H1 (cell line): ENCODE measurements around the gene C3orf20. TPM values are rescaled to one million over a fixed set of nuclear protein-coding genes. Genes with fewer than 3 reads are reported as not detected.

Experiments
- CTCF ChIA-PET: fragments of 300-600 bp; sonication (Branson Sonifier 250); formaldehyde crosslinking; loops from one replicate; lab custom pipeline; 2021; ENCODE audit not compliant: partially characterized antibody; lab: Charles Lee
- POLR2A ChIA-PET: fragments of 300-600 bp; sonication (Branson Sonifier 250); formaldehyde crosslinking; loops from one replicate; lab custom pipeline; 2021; ENCODE audit warnings: inconsistent platforms; ENCODE audit not compliant: partially characterized antibody; lab: Charles Lee
- DNase-seq, 2 experiments: peaks; one replicate each; pipeline versions ENCODE4 v3.0.0 to v3.0.0-alpha.2; 2010 to 2022; ENCODE audit warnings: low spot score in 2 of 2, low read depth in 1 of 2, mixed read lengths in 1 of 2
- FAIRE-seq: peaks from 2 replicates; lab custom pipeline; 2011; peaks lifted over from hg19 to GRCh38; lab: Jason Lieb, UNC
- H2AFZ ChIP-seq: 2 replicates; pipeline ENCODE4 v1.8.1; 2012; ENCODE audit warnings: low read length, inconsistent platforms
- H2AK5ac ChIP-seq: 2 replicates; pipeline ENCODE4 v1.6.1; 2013; ENCODE audit warnings: low read depth, low read length
- H2BK120ac ChIP-seq: replicated peaks from 2 replicates; pipeline ENCODE3; 2013; ENCODE audit warnings: low read depth, low read length, inconsistent platforms
- H2BK12ac ChIP-seq: 2 replicates; pipeline ENCODE4 v1.6.1; 2013; ENCODE audit warnings: low read depth, low read length
- H2BK15ac ChIP-seq: 2 replicates; pipeline ENCODE4 v1.6.1; 2013; ENCODE audit warnings: low read length
- H2BK20ac ChIP-seq: 2 replicates; pipeline ENCODE4 v1.6.1; 2013; ENCODE audit warnings: low read length
- H2BK5ac ChIP-seq: 2 replicates; pipeline ENCODE4 v1.6.1; 2013; ENCODE audit warnings: low read depth, low read length
- H3K14ac ChIP-seq: 2 replicates; pipeline ENCODE4 v1.6.1; 2013; ENCODE audit warnings: inconsistent platforms; ENCODE audit not compliant: insufficient read length
- H3K18ac ChIP-seq: 2 replicates; pipeline ENCODE4 v1.6.1; 2013; ENCODE audit warnings: low read length; ENCODE audit errors: extremely low read depth
- H3K23ac ChIP-seq: 2 replicates; pipeline ENCODE4 v1.6.1; 2013; ENCODE audit warnings: inconsistent platforms; ENCODE audit not compliant: insufficient read length
- H3K23me2 ChIP-seq: 2 replicates; pipeline ENCODE4 v1.6.1; 2013; ENCODE audit warnings: low read depth, low read length
- H3K27ac ChIP-seq: 2 replicates; pipeline ENCODE4 v1.6.1; 2011; ENCODE audit warnings: low read depth, low read length, inconsistent platforms
- H3K27me3 ChIP-seq, 4 experiments: replicated peaks in 1 of 4; 1 replicate in 1 of 4; 2 replicates in 3 of 4; pipeline versions ENCODE4 v1.6.1 to v1.8.1; 2011 to 2013; ENCODE audit warnings: low read length in 3 of 4, mild to moderate bottlenecking in 3 of 4, inconsistent platforms in 2 of 4, mixed read lengths in 2 of 4, moderate library complexity in 1 of 4; ENCODE audit not compliant: control insufficient read depth in 3 of 4, insufficient read depth in 3 of 4; ENCODE audit errors: extremely low read depth in 1 of 4
- H3K36me3 ChIP-seq, 4 experiments: 2 replicates each; pipeline versions ENCODE4 v1.6.1 to v1.8.1; 2011 to 2013; ENCODE audit warnings: mild to moderate bottlenecking in 4 of 4, low read length in 3 of 4, moderate library complexity in 2 of 4, control low read depth in 1 of 4, inconsistent platforms in 1 of 4; ENCODE audit not compliant: insufficient read depth in 4 of 4, control insufficient read depth in 2 of 4
- H3K4ac ChIP-seq: replicated peaks from 2 replicates; pipeline ENCODE3; 2013; ENCODE audit warnings: low read length, low read depth, mixed read lengths, inconsistent platforms; ENCODE audit not compliant: insufficient read length
- H3K4me1 ChIP-seq, 4 experiments: replicated peaks in 1 of 4; 1 replicate in 1 of 4; 2 replicates in 3 of 4; pipeline versions ENCODE4 v1.6.1 to v1.8.1; 2011 to 2013; ENCODE audit warnings: low read length in 3 of 4, inconsistent platforms in 2 of 4, mixed read lengths in 1 of 4; ENCODE audit not compliant: insufficient read depth in 4 of 4, control insufficient read depth in 3 of 4
- H3K4me2 ChIP-seq, 2 experiments: 2 replicates each; pipeline versions ENCODE4 v1.6.1 to v1.8.1; 2011 to 2013; ENCODE audit warnings: low read depth in 2 of 2, low read length in 2 of 2, control low read depth in 1 of 2, inconsistent platforms in 1 of 2, mild to moderate bottlenecking in 1 of 2; ENCODE audit not compliant: insufficient read depth in 1 of 2
- H3K4me3 ChIP-seq, 4 experiments: fragments of 200-600, 300-600 bp in 1 of 4; sonication (generic), shearing (Covaris generic), sonication (Bioruptor Twin) in 1 of 4; 2 replicates each; pipeline versions ENCODE4 v1.5.1 to v1.8.1; 2011 to 2016; ENCODE audit warnings: low read length in 4 of 4, low read depth in 3 of 4, control low read depth in 2 of 4, inconsistent platforms in 2 of 4, mild to moderate bottlenecking in 2 of 4, mixed read lengths in 1 of 4, moderate library complexity in 1 of 4; ENCODE audit not compliant: insufficient read depth in 2 of 4; ENCODE audit errors: extremely low read depth in 1 of 4
- H3K56ac ChIP-seq: replicated peaks from 2 replicates; pipeline ENCODE3; 2013; ENCODE audit warnings: low read depth, mild to moderate bottlenecking, mixed read lengths, low read length, inconsistent platforms; ENCODE audit not compliant: insufficient read length
- H3K79me1 ChIP-seq: 2 replicates; pipeline ENCODE4 v1.6.1; 2013; ENCODE audit warnings: low read depth, low read length, control low read depth
- H3K79me2 ChIP-seq, 2 experiments: 2 replicates each; pipeline versions ENCODE4 v1.6.1 to v1.8.1; 2012 to 2013; ENCODE audit warnings: low read length in 2 of 2, mild to moderate bottlenecking in 2 of 2, inconsistent platforms in 1 of 2; ENCODE audit not compliant: insufficient read depth in 2 of 2, control insufficient read depth in 1 of 2
- H3K9ac ChIP-seq, 4 experiments: replicated peaks in 1 of 4; 1 replicate in 1 of 4; 2 replicates in 3 of 4; pipeline versions ENCODE4 v1.6.1 to v1.8.1; 2011 to 2013; ENCODE audit warnings: low read depth in 3 of 4, low read length in 3 of 4, control low read depth in 2 of 4, mild to moderate bottlenecking in 2 of 4, moderate library complexity in 2 of 4, inconsistent platforms in 1 of 4; ENCODE audit errors: extremely low read depth in 1 of 4
- H3K9me3 ChIP-seq, 2 experiments: 2 replicates each; pipeline versions ENCODE4 v1.6.1 to v1.8.1; 2012 to 2013; ENCODE audit warnings: mild to moderate bottlenecking in 2 of 2, moderate library complexity in 2 of 2, control low read depth in 1 of 2, inconsistent platforms in 1 of 2, low read depth in 1 of 2, low read length in 1 of 2, mixed read lengths in 1 of 2; ENCODE audit not compliant: insufficient read depth in 2 of 2
- H4K20me1 ChIP-seq, 2 experiments: replicated peaks in 1 of 2; 2 replicates each; pipeline versions ENCODE3 to v1.8.1; 2011 to 2013; ENCODE audit warnings: inconsistent platforms in 2 of 2, low read length in 2 of 2, mild to moderate bottlenecking in 1 of 2; ENCODE audit not compliant: insufficient read depth in 2 of 2, control insufficient read depth in 1 of 2
- H4K5ac ChIP-seq: 2 replicates; pipeline ENCODE4 v1.6.1; 2013; ENCODE audit warnings: low read length, low read depth, mixed read lengths, inconsistent platforms; ENCODE audit not compliant: insufficient read length
- H4K8ac ChIP-seq: 2 replicates; pipeline ENCODE4 v1.8.0; 2013; ENCODE audit warnings: mild to moderate bottlenecking, moderate library complexity, low read length, inconsistent platforms; ENCODE audit not compliant: insufficient read depth; ENCODE audit errors: extremely low read depth
- H4K91ac ChIP-seq: replicated peaks from 2 replicates; pipeline ENCODE3; 2013; ENCODE audit warnings: low read length, mixed read lengths, inconsistent platforms; ENCODE audit not compliant: insufficient read length
- BRCA1 ChIP-seq: IDR thresholded peaks from 2 replicates; pipeline ENCODE4 v1.6.1; 2012; ENCODE audit warnings: low read depth, low read length, improper control_type of control experiment
- CBX8 ChIP-seq: fragments of 300-800, 300-1000 bp; sonication (generic); IDR thresholded peaks from 2 replicates; pipeline ENCODE4 v1.7.1; 2016; ENCODE audit warnings: low read depth, low read length, borderline replicate concordance
- CHD1 ChIP-seq: IDR thresholded peaks from 2 replicates; pipeline ENCODE4 v1.6.1; 2012; ENCODE audit warnings: low read depth, low read length, improper control_type of control experiment
- CHD2 ChIP-seq: IDR thresholded peaks from 2 replicates; pipeline ENCODE4 v1.6.1; 2012; ENCODE audit warnings: low read length, improper control_type of control experiment
- GTF2F1 ChIP-seq: IDR thresholded peaks from 2 replicates; pipeline ENCODE4 v1.6.1; 2012; ENCODE audit warnings: low read depth, low read length, improper control_type of control experiment, borderline replicate concordance
- KDM1A ChIP-seq: fragments of 200-600, 300-600 bp; sonication (generic); IDR thresholded peaks from 2 replicates; pipeline ENCODE4 v1.7.1; 2016; ENCODE audit warnings: mild to moderate bottlenecking, low read length, borderline replicate concordance
- KDM4A ChIP-seq: IDR thresholded peaks from one replicate; pipeline ENCODE4 v1.7.1; 2012; ENCODE audit warnings: low read depth, mild to moderate bottlenecking, moderate library complexity, low read length, inconsistent platforms; ENCODE audit not compliant: severe bottlenecking
- PHF8 ChIP-seq: fragments of 200-600 bp; sonication (generic); conservative IDR thresholded peaks from 2 replicates; pipeline ENCODE4 v1.7.1; 2012; ENCODE audit warnings: low read depth, mild to moderate bottlenecking, inconsistent platforms, low read length, moderate library complexity
- POLR2AphosphoS5 ChIP-seq: IDR thresholded peaks from 2 replicates; pipeline ENCODE4 v1.6.1; 2011; ENCODE audit warnings: low read depth, low read length
- RBBP5 ChIP-seq: IDR thresholded peaks from 2 replicates; pipeline ENCODE4 v1.7.1; 2012; ENCODE audit warnings: low read depth, mild to moderate bottlenecking, inconsistent platforms, low read length, moderate library complexity, borderline replicate concordance
- RXRA ChIP-seq: IDR thresholded peaks from 2 replicates; pipeline ENCODE4 v1.6.1; 2011; ENCODE audit warnings: low read depth, mild to moderate bottlenecking, low read length, moderate library complexity; ENCODE audit not compliant: insufficient read depth
- SUZ12 ChIP-seq: fragments of 200-600 bp; sonication (generic); IDR thresholded peaks from 2 replicates; pipeline ENCODE4 v1.6.1; 2012; ENCODE audit warnings: mild to moderate bottlenecking, inconsistent platforms, low read length, moderate library complexity, mixed read lengths
- TAF1 ChIP-seq: IDR thresholded peaks from 2 replicates; pipeline ENCODE4 v1.6.1; 2011; ENCODE audit warnings: mild to moderate bottlenecking, low read depth, low read length
- TBP ChIP-seq: IDR thresholded peaks from 2 replicates; pipeline ENCODE4 v1.6.1; 2011; ENCODE audit warnings: low read depth, low read length, improper control_type of control experiment
- ZNF274 ChIP-seq: IDR thresholded peaks from 2 replicates; pipeline ENCODE4 v1.7.0; 2012; ENCODE audit warnings: low read length, borderline replicate concordance; ENCODE audit errors: extremely low read depth
- WGBS, 2 experiments: shearing (Covaris generic) in 1 of 2; methylation state at CpG; one replicate each; pipeline versions ENCODE4 v1.1.6 to v1.1.7; 2013 to 2015; ENCODE audit warnings: low lambda C conversion rate in 2 of 2, mixed read lengths in 2 of 2, inconsistent platforms in 1 of 2, low coverage in 1 of 2, missing lambda C conversion rate in 1 of 2; ENCODE audit not compliant: insufficient replicate concordance in 2 of 2, insufficient coverage in 1 of 2, insufficient read length in 1 of 2; ENCODE audit errors: extremely low coverage in 1 of 2, missing lambda C conversion rate in 1 of 2; 5-methylcytosine and 5-hydroxymethylcytosine counted together
- polyA plus RNA-seq, 7 experiments: library from polyadenylated mRNA; depleted of rRNA in 3 of 7; stranded (reverse) in 5 of 7; unstranded in 2 of 7; fragments of >200 nt in 5 of 7; fragments of 200-250 nt in 2 of 7; gene quantifications; 1 replicate in 5 of 7; 2 replicates in 1 of 7; 4 replicates in 1 of 7; pipeline versions ENCODE4 v1.2.1 to v1.2.3, GENCODE V29; 2011 to 2013; ENCODE audit warnings: missing spikeins in 2 of 7, mixed read lengths in 2 of 7
- total RNA-seq: library from RNA; stranded (reverse); fragmentation: NEBNext Ultra II Directional; extraction: Animal tissue kit (Norgen Biotek cat#: 25700); gene quantifications from 2 replicates; pipeline ENCODE4 v1.2.1, GENCODE V29; 2021

Gene C3orf20
- total and polyA plus RNA-seq, 2 of the 8 experiments (the other 6 are each of a cell fraction or from before 2014, with no cell fraction given) = not detected

DNA sequence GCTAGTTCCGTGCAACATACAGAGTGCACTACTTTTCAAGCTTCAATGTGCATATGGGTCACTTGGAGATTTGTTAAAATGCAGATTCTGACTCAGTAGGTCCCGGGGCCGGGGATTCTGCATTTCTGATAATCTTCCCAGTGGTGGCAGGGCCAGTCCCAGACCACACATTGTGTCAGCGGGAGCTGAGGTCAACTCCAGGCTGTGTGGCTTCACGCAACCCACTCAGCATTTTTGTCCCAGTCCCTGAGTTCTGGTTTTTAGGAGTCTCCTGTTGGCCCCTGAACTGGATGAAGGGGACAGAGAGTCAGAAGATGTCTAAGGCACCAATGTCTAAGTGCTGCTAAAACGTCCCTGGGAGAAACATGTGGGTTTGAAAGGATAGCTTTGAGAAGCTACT, 49.5 kb upstream of the C3orf20 start:
- H2AFZ ChIP-seq = no peak overlapping the region
- no peak for FAIRE-seq
- POLR2A ChIA-PET = interaction anchor here (0.6 kb wide), 1 partner anchor 78 kb away, joined by 3 read pairs; no protein-coding TSS in a partner anchor

More for the DNA sequence above, 49.5 kb upstream of the C3orf20 start:
- H3K4me2 ChIP-seq = no peak overlapping the region
- WGBS, 2 experiments = 62% methylated on average over 6 of the region's 6 CpGs; no CpG with 5 or more reads in 1 of the 2 experiments
- DNase-seq = no peak
- no peak overlapping the region for H2BK15ac ChIP-seq
- H3K18ac ChIP-seq = no peak overlapping the region
- H3K9me3 ChIP-seq = no peaks in the 10 kb centered on the region
- H3K23ac ChIP-seq = no peak overlapping the region
- TF ChIP-seq CHD1 (no peak), KDM4A (no peak), ZNF274 (no peak), GTF2F1 (no peak), CHD2 (no peak), SUZ12 (no peak), TAF1 (no peak), CBX8 (no peak), BRCA1 (no peak), PHF8 (no peak), RBBP5 (no peak), POLR2AphosphoS5 (no peak), RXRA (no peak), TBP (no peak), KDM1A (no peak)
- no peak overlapping the region for H2BK120ac ChIP-seq
- CTCF ChIA-PET = interaction anchor here (1.4 to 7.0 kb wide), 5 partner anchors 8 to 117 kb away, joined by 3 to 35 read pairs (median 4); no protein-coding TSS in a partner anchor
- no peak overlapping the region for H3K4me3 ChIP-seq
- H2BK20ac ChIP-seq = no peak overlapping the region
- H3K9ac ChIP-seq = no peak overlapping the region
- no peak overlapping the region for H4K5ac ChIP-seq
- H3K36me3 ChIP-seq = no peaks in the 10 kb centered on the region
- no peak overlapping the region for H4K91ac ChIP-seq
- peaks cover 2% of the 10 kb centered on the region for H3K23me2 ChIP-seq
- H4K8ac ChIP-seq = no peak overlapping the region
- H3K56ac ChIP-seq = no peak overlapping the region
- no peak overlapping the region for H3K14ac ChIP-seq
- no peaks in the 10 kb centered on the region; the same call in 1 of the 2 replicates for H3K79me1 ChIP-seq
- no peak overlapping the region for H3K27ac ChIP-seq
- no peak overlapping the region for H2BK12ac ChIP-seq
- H2AK5ac ChIP-seq = no peak overlapping the region
- H3K4ac ChIP-seq = no peak overlapping the region
- no peaks in the 10 kb centered on the region for H3K27me3 ChIP-seq
- no peak overlapping the region for H2BK5ac ChIP-seq
- H3K4me1 ChIP-seq = peaks cover 0 to 5% (median 0%) of the 10 kb centered on the region in 4 experiments; a peak in 3 of 7 replicates
- no peaks in the 10 kb centered on the region for H3K79me2 ChIP-seq
- no peaks in the 10 kb centered on the region for H4K20me1 ChIP-seq
